GM18507 (cell line): ENCODE results near the gene MAPK7.
"Not testable (repeated sequence)": the region's sequence is repeated elsewhere in the genome, so short reads cannot be mapped to it uniquely, and the experiment has no call there.

ENCODE experiments used
- DNase-seq: peaks from one replicate; pipeline ENCODE4 v3.0.0; 2011; ENCODE audit warnings: low read depth; ENCODE audit not compliant: insufficient read length; ENCODE audit errors: extremely low spot score
- FAIRE-seq: peaks from 2 replicates; lab custom pipeline; 2011; peaks lifted over from hg19 to GRCh38; lab: Jason Lieb, UNC

MAPK7 gene

DNA sequence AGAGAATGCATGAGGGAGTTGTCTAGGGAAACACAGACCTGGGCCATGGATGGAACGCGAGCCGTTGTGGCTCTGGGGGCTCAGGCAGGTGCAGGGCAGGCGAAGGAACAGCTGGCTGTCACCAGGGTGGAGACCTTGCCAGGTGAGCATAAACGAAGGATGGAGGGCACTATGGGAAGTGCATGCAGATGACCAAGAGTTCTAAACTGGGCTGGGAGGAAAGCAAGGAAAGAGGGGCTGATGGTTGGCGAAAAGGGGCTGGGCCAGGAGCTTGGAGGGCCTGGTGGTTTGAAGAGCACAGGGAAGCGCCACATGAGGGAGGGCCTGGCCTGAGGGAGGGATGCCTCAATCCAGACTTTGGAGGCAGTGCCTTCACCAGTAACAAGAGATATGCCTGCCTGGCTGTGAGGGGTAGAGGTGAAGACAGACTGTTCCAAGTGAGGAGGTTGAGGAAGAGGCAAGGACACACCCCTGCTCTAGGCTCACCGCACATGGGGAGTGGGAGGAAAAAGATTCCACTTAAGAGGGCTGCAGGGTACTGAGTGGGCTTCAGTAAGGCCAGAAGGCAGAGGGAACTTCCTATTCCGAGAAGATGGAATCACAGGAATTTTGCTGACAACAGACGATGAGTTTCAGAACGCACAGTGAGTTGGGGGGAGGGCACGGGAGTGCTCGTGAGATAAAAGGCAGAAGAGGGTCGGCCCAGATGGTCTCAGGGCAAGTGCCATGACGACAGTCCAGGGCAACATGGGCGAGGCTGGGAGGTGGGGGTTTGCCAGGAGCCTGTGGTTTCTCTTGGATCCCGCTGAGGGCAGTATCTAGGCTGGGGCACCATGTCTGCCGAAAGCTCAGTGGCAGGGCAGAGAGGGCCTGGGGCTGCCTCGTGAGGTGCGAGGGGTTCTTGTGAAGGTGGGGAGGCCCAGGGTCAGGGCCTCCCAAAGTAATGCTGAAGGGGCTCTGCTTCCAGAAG, 36.4 kb upstream of the MAPK7 start:
- no peak for DNase-seq
- FAIRE-seq, result no peak

DNA sequence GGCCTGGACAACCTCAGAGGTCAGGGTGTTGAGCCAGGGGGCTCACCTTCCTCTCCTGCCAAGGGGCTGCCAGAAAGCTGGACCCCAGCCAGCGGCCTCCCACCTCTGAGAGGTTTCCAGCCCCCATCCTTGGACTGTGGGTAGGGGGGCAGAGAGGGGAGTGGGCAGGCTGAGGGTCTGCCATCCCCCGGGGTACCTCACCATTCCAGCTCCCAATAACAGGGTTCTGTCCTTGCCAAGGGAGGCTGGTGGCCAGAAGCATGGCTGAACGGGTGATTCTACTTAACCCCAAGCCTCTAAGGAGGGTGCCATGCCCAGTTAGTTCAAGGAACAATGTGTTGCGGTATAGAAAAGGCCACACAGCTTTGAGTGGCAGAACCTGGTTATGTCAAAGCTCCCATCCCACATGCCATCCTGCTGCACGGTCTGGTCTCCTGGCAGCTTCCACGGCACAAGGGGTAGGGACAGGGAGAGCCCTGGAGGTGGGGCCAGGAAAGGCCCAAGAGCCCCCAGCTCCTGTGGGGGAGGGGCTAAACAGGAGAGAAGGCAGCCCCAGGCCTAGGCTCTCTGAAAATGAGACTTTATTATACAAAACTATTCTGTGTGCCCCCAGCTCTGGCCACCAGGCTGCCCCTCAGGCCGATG, 35.6 kb upstream of the MAPK7 start:
- FAIRE-seq (no peak), DNase-seq (no peak)

DNA sequence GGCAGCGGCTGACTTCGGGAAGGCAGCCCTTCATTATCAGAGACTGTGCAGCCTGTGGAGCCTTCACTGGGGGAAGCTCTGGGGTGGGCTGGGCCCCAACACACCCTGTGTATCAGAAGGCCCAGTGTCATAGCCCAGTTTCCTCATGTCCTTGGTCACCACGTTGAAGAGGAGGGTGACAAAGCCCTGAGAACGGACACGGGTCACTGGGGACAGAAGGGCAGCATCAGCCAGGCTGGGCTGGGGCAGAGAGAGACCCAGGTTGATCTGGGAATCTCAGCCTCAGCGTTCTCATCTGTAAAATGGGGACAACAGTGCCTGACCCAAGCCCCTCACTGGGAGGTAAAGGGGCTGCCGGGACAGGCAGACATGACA, 35.1 kb upstream of the MAPK7 start:
- no peak for FAIRE-seq
- DNase-seq, result no peak

DNA sequence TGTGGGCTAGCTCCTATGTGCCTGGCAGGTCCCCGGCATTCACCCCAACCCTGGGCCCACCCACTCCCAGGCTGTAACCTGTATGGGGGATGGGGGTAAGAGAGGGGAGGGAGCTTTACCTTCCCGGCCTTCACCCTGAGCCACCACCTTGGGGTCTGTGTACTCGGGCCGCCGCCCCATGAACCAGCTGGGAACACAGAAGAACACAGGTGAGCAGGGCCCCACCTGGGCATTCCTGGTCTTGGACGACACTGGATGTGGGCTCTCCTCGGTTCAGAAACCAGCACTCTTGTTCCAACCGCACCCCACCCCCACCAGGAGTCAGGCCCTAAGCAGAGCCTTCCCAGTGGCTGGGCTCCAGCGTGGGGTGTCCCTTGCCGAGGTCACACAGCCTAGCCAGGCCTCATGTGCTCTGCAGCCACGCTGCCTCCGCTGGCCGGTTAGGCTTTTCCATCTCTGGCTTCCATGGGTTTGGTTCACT, 34.6 kb upstream of the MAPK7 start:
- FAIRE-seq (no peak), DNase-seq (no peak)

DNA sequence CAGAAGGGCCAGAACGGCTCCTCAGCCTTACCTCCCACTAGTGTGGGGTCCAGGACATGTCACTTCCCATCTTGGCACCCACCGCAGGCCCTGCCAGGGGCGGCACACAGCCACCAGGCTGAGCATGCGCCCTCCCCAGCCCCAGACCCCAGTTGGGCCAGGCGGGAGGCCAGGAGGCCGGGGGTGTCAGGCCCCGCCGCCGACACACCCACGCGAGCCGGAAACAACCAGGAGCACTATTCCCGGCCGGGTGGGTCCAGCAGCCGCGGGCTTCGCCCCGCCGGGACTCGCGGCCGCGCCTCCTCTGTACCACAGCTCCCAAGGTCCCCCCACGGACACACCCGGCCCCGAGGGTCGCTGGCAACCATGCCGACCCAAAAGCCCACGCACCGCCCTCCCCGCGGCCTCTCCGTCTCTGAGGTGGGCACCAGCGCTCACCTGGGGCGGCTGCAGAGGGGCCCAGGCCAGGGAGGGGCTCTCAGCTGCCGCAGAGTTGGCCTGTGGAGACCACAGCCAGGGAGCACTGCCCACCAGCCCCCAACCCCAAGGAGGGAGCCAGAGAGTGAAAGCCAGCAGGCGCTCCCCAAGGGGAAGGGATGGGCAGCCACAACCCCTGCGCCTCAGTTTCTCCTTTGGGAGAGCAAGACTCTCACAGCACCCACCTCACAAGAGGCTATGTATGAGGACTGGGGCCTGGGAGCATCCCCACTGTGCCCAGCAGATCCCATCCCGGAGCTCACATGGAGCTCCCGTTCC, 33.8 kb upstream of the MAPK7 start:
- DNase-seq (no peak), FAIRE-seq (no peak)

DNA sequence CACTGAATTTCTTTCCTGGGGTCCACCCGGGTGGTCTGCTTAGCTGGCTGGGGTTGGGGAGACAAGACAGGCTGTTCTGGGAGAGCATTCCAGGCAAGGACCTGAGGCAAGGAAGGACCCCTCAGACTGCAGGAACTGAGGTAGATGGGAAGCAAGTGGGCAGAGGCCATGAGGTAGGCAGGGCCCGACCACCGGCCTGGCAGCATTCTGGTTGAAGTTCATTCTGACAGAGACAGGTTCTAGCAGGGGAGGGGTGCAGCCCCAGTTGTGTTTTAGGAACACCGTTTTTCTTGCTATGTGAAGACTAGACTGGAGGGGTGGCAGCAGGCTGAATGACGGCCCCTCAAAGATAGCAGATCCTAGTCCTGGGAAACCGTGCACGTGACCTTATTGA, 33.2 kb upstream of the MAPK7 start:
- FAIRE-seq (no peak), DNase-seq (no peak)

DNA sequence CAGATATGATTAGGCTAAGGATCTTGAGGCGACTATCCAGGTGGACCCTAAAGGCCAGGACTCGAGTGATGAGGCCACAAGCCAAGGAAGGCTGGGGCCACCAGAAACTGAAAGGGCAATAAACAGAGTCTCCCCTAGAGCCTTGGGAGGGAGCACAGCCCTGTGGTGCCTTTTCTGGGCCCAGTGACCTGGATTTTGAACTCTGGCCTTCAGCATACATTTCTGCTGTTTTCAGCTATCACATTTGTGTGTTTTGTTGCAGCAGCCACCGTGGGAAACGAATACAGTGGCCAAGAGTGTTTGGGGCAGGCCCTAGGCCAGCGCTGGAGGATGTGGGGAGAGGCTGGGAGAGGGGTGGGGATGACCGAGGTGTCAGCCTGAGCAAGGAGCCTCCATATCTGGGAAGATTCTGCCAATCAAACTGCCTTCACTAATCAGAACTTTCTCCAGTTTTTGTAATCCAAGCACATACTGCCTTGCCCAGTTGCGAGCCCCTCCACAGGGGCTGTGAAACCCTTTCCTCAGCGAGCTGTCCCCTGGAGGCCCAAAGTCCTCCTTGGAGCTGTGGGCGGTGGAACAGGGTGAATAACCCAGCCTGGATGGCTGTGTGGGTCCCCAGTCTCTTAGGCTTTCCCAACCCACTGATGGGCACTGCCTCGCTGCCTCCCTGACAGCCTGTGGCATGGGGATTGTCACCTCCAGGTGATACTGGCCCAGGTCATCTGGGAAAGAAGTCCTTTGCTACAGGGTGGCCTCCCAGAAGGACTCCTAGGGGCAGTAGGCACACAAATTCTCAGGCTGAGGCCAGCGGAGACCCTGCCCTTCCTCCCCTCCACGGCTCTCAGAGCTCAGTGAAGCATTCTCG, 32.6 kb upstream of the MAPK7 start:
- DNase-seq (no peak), FAIRE-seq (no peak)

DNA sequence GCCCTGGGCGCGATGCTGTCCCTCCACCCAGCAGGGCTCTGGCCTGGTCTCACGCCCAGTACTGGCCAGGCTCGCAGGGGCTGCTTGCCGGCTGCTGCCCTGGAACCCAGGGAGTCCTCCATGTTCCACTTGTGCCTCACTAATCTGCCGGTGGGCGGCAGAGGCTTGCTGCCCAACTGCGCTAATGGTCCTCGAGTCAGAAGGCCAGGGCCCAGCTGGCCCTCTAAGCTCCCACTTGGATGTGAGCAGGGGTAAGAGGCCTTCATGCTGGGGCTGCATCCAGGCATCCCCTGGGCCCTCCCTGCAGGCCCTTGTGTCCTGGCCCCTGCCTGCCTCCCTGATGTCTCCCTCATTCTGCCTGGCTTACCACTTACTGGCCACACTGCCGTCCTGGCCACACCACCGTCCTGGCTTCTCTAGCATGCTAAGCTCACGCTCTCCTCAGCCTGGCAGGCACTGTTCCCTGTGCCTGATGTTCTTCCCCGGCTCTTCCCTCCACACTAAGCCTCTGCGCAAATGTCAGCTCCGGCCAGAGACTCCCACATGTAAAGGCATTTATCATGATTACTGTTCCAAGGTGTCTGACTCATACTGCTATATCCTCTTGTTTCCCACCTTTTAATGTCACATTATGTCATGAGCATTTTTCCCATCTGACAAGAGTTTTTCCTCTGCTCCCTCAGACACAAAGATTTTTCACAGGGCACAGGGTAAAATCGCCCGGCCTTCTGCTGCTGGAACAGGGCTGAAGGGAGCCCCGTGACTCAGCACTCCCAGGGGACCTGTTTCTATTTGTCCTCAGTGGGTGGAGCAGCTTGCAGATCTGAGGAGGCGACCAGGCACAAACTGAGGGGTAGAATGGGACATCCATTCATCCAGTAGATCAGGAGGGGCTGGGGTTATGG, 31.7 kb upstream of the MAPK7 start:
- DNase-seq (no peak), FAIRE-seq (no peak)

DNA sequence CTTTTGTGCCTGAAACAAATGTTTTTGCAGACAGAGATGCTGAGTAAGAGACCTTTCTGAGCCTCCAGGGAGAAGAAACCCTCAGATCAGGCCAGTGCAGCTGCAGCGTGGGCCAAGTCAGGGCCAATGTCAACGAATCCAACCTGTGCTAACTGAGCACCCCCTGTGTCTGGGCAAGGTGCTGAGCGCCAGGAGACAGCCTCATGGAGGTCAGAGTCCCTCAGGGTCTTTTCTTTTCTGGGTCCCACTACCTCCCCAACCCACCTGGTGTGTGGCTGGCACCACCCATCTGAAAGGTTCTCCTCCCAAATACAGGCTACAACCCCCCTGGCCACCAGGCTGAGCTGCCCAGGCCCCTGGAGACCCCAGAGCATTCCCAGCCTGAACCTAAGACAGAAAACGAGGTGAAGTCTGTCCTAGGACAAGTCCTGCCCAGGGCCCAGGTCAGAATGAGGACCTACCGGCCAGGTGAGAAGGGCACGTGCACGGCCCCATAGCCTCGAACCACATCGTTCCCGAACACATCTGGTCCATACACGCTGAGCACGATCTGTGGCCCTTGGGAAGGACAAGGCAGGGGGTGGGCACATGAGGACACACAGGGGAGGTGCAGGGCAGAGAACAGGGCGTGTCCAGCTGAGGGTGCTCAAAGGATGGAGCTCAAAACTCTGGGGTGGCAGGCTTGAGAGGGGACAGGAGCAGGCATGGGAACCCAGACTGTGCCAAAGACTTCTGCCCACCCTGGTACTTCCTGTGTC, 30.8 kb upstream of the MAPK7 start:
- no peak for FAIRE-seq
- DNase-seq, result no peak

DNA sequence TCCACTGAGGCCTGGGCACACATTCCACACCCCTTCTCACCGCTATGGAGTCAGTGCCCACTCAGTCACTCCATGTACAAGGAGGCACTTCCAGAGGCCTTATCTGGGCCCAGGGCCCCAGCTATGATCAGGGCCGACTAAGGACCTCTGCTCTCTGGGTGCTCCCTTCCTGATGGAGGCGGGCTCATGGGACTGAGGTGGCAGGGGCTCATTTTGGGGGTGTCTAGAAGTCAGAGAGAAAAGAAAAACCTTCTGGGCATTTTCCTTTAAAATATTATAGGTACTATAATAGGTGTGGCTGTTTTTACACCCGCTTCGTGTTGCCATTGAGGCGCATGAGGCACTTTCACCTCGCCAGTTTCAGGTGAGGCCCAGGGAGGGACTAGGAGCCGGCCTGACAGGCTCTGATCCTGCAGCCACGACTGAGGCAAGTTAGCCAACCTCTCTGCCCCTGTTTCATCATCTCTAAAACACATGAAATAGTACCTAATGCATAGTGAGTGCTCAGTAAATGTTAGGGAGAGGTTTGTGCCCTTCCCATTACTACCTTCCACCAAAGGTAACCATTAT, 30.1 kb upstream of the MAPK7 start:
- DNase-seq, result no peak

DNA sequence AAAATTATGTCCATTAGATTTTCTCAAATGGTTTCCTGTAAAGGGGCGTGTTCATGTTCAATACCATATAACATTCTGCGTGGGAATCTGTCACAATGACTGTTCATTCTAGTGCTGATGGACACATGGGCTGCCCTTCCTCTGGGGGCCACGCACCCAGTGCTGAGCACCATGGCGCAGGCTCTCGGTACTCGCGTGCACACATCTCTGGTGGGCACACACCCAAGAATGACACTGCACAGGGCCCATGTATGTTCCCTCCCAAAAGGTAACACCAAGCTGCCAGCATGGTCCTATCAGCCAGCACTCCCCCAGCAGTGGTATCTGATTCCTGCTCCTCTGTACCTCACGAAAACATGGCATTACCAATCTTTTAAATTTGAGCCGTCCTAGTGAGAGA, 29.5 kb upstream of the MAPK7 start:
- DNase-seq (no peak), FAIRE-seq (no peak)

More for the DNA sequence above, 30.1 kb upstream of the MAPK7 start:
- no peak for FAIRE-seq

DNA sequence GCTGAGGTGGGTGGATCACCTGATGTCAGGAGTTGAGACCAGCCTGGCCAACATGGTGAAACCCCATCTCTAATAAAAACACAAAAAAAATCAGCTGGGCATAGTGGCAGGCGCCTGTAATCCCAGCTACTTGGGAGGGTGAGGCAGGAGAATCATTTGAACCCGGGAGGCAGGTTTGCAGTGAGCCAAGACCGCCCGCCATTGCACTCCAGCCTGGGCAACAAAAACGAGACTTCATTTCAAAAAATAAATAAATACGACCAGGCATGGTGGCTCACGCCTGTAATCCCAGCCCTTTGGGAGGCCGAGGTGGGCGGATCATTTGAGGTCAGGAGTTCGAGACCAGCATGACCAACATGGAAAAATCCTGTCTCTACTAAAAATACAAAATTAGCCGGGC, 24.9 kb upstream of the MAPK7 start:
- DNase-seq, FAIRE-seq: not testable (repeated sequence)

DNA sequence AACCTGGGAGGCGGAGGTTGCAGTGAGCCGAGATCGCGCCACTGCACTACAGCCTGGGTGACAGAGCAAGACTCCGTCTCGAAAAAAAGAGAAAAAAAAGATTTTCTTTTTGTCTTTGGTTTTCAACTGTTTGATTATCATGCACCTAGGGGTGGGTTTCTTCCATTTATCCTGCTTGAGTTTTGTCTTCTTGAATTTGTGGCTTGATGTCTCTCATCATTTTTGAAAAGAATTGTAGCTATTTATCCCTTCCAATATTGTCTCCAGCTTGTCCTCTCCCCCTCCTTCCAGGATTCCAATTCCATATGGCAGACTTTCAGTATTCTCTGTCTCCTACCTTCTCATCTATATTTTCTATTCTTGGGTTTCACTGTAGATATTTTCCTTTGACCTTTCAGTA, 23.6 kb upstream of the MAPK7 start:
- DNase-seq, result no peak
- FAIRE-seq, result no peak

DNA sequence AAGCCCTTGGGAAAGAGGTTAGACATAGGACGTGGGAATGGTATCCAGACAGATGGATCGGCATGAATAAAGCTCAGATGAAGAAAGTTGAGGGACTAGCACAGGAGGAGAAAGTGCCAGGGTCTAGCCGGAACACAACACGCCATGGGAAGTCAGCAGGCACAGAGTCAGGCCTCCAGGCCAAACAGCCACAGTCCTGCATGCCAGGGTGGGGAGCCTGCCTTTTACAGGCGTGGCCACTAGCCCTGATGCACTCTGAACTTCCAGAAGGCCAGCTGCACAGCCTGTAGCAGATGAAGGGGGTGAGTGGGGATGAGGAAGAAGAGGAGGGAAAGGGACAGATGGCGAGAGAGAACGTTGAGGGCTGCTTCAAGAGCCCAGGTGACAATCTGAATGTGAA, 20.9 kb upstream of the MAPK7 start:
- no peak for FAIRE-seq
- DNase-seq, result no peak

DNA sequence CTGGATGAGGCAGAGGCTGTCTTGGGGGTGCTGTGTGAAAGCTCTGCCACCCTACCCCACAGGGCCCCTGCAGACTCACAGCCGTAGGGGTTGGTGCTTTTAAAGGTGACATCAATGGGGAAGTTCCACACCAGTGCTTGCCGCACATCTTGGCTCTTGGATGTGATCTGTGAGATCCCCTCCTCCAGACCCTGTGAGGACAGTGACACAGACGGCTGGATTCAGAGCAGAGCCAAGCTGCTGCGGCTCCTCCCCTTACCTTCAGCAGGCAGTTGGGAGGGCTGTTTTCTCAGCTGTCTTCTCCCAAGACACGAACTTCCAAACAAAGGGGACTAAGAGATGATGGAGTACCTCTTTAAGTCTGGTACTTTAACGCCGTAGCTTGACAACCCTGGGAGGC, 20.5 kb upstream of the MAPK7 start:
- no peak for DNase-seq

DNA sequence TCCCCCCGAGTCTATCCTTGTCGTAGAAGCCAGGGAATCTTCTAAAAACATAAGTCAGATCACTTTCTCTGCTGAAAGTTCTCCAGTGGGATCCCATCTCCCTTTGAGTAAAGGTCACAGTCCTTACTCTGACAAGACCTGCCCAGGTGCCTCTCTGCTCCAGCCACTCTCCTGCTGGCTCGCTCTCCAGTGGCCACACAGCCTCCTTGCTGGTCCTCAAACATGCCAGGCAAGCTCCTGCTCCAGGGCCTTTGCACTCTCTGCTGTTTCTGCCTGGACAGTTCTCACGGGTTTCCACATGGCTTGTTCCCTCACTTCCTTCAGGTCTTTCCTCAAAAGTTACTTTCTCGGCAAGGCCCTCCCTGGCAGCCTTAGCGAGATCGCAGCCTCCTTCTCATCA, 19.1 kb upstream of the MAPK7 start:
- DNase-seq, result no peak
- no peak for FAIRE-seq

More for the DNA sequence above, 20.5 kb upstream of the MAPK7 start:
- FAIRE-seq, result no peak

DNA sequence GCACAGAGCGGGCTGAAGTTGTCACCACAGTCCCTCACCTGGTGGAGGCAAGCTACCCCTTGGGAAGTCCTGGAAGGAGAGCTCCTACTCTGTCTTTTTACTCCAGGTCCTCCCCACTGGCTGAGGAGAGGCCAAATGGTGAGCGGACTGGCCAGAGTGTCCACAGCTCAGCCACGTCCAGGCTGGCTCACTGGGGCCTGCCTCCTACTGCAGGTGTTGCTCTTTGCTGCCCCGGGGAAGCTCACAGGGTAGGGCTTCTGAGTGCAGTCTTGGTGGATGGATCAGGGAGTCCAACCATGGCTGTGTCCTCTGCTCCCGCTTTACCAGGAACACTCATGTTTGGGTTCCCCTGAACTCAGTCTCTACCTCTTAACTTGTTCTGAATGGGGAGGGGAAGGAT, 18.4 kb upstream of the MAPK7 start:
- DNase-seq, result no peak
- FAIRE-seq, result no peak
